GM12878 (cell line): ENCODE measurements around the gene CYB5B. TPM values are rescaled to one million over a fixed set of nuclear protein-coding genes. Genes with fewer than 3 reads are reported as not detected.

Experiments used
- ATAC-seq: fragments of 200-7000 bp; cut with Tn5 transposase; 3 replicates; pipeline ENCODE4 v1.9.1; 2020; ENCODE audit warnings: mild to moderate bottlenecking, moderate library complexity
- BruUV-seq: library from RNA; stranded (reverse); fragments of 400-500 nt; replicated peaks from 2 replicates; lab custom pipeline; 2021; lab: Mats Ljungman, UMichigan
- CTCF ChIA-PET: fragments of 300-600 bp; sonication (Branson Sonifier 250); formaldehyde crosslinking; extraction: SDS; loops from one replicate; lab custom pipeline; 2021; ENCODE audit warnings: inconsistent platforms; lab: Yijun Ruan, JAX
- POLR2A ChIA-PET: fragments of 350-600 bp; formaldehyde crosslinking; extraction: SDS; loops from one replicate; lab custom pipeline; 2021; ENCODE audit warnings: inconsistent platforms; lab: Charles Lee
- RAD21 ChIA-PET: fragments of 300-600 bp; sonication (Branson Sonifier 250); formaldehyde crosslinking; loops from one replicate; lab custom pipeline; 2023; ENCODE audit warnings: antibody characterized with exemption; ENCODE audit not compliant: unreplicated experiment; lab: Charles Lee
- SMC1A ChIA-PET: fragments of 300-600 bp; sonication (Branson Sonifier 250); formaldehyde crosslinking; loops from one replicate; lab custom pipeline; 2023; ENCODE audit not compliant: unreplicated experiment, uncharacterized antibody; lab: Charles Lee
- DNase-seq: peaks from one replicate; pipeline ENCODE4 v3.0.0-alpha.2; 2011; ENCODE audit warnings: low read depth, low spot score
- FAIRE-seq: peaks from 3 replicates; lab custom pipeline; 2011; peaks lifted over from hg19 to GRCh38; lab: Jason Lieb, UNC
- H2AFZ ChIP-seq: 2 replicates; pipeline ENCODE4 v1.6.0; 2011; ENCODE audit warnings: low read depth, low read length, control low read depth; ENCODE audit not compliant: control insufficient read depth
- H3K27ac ChIP-seq: 2 replicates; pipeline ENCODE4 v1.5.1; 2011; ENCODE audit warnings: control low read depth; ENCODE audit not compliant: control insufficient read depth, insufficient read depth
- H3K27me3 ChIP-seq, 2 experiments: replicated peaks in 1 of 2; 2 replicates each; pipeline versions ENCODE4 v1.6.0 to v1.6.1; 2011; ENCODE audit warnings: low read length in 1 of 2; ENCODE audit not compliant: control insufficient read depth in 2 of 2, insufficient read depth in 2 of 2
- H3K36me3 ChIP-seq, 2 experiments: 2 replicates each; pipeline ENCODE4 v1.5.1; 2011; ENCODE audit warnings: low read length in 1 of 2; ENCODE audit not compliant: control insufficient read depth in 2 of 2, insufficient read depth in 2 of 2
- H3K4me1 ChIP-seq: 2 replicates; pipeline ENCODE4 v1.6.1; 2011; ENCODE audit warnings: mild to moderate bottlenecking, low read length, moderate library complexity, mixed read lengths; ENCODE audit not compliant: control insufficient read depth, insufficient read depth
- H3K4me2 ChIP-seq: 2 replicates; pipeline ENCODE4 v1.6.0; 2011; ENCODE audit warnings: control low read depth; ENCODE audit not compliant: control insufficient read depth, insufficient read depth
- H3K4me3 ChIP-seq: fragments of 200-600 bp; sonication (generic); 2 replicates; pipeline ENCODE4 v1.5.1; 2016
- H3K79me2 ChIP-seq: 2 replicates; pipeline ENCODE4 v1.6.0; 2011; ENCODE audit warnings: low read length; ENCODE audit not compliant: control insufficient read depth, insufficient read depth
- H3K9ac ChIP-seq: 2 replicates; pipeline ENCODE4 v1.8.0; 2011; ENCODE audit warnings: low read length, control low read depth, mixed read lengths; ENCODE audit not compliant: control insufficient read depth, insufficient read depth
- H3K9me3 ChIP-seq: replicated peaks from 3 replicates; pipeline ENCODE4 v1.5.1; 2011; ENCODE audit warnings: mild to moderate bottlenecking, low read length; ENCODE audit not compliant: control insufficient read depth, insufficient read depth
- H4K20me1 ChIP-seq: 2 replicates; pipeline ENCODE4 v1.6.0; 2011; ENCODE audit not compliant: control insufficient read depth, insufficient read depth
- CEBPB ChIP-seq, 2 experiments: fragments of 150-350 bp in 1 of 2; IDR thresholded peaks; 2 replicates each; pipeline ENCODE4 v1.6.1; 2012 to 2014; ENCODE audit warnings: low read depth in 2 of 2, low read length in 2 of 2, borderline replicate concordance in 1 of 2, inconsistent platforms in 1 of 2
- CHD4 ChIP-seq: fragments of 200-600 bp; sonication (generic); IDR thresholded peaks from 2 replicates; pipeline ENCODE4 v1.6.1; 2016; ENCODE audit warnings: mild to moderate bottlenecking
- FOXM1 ChIP-seq: IDR thresholded peaks from 2 replicates; pipeline ENCODE4 v1.6.1; 2012; ENCODE audit warnings: low read depth, mild to moderate bottlenecking, inconsistent platforms, low read length, moderate library complexity
- HCFC1 ChIP-seq: fragments of 150-350 bp; IDR thresholded peaks from 2 replicates; pipeline ENCODE4 v1.6.1; 2014; ENCODE audit warnings: low read length
- LARP7 ChIP-seq: fragments of 450-650 bp; IDR thresholded peaks from 2 replicates; pipeline ENCODE4 v1.6.1; 2017; ENCODE audit warnings: mild to moderate bottlenecking
- MEF2A ChIP-seq: IDR thresholded peaks from 2 replicates; pipeline ENCODE4 v1.6.1; 2011; ENCODE audit warnings: low read depth, mild to moderate bottlenecking, low read length, moderate library complexity; ENCODE audit not compliant: insufficient read depth
- SREBF1 ChIP-seq: IDR thresholded peaks from 2 replicates; pipeline ENCODE4 v1.6.1; 2012; ENCODE audit warnings: mild to moderate bottlenecking, low read length
- SRF ChIP-seq, 2 experiments: IDR thresholded peaks; 2 replicates each; pipeline ENCODE4 v1.6.1; 2011; ENCODE audit warnings: low read depth in 2 of 2, low read length in 2 of 2, mild to moderate bottlenecking in 1 of 2, moderate library complexity in 1 of 2
- TCF7 ChIP-seq: IDR thresholded peaks from 2 replicates; pipeline ENCODE4 v1.6.1; 2014; ENCODE audit warnings: antibody characterized with exemption, borderline replicate concordance
- ZBTB4 ChIP-seq: fragments of 450-650 bp; formaldehyde crosslinking; IDR thresholded peaks from 2 replicates; pipeline ENCODE4 v1.4.0; 2022; ENCODE audit warnings: mild to moderate bottlenecking, moderate library complexity
- ZSCAN29 ChIP-seq: fragments of 450-650 bp; IDR thresholded peaks from 2 replicates; pipeline ENCODE4 v1.6.1; 2017; ENCODE audit warnings: mild to moderate bottlenecking, moderate library complexity
- WGBS: methylation state at CpG from one replicate; pipeline ENCODE4 v1.1.6; 2016; ENCODE audit warnings: low lambda C conversion rate; ENCODE audit not compliant: insufficient replicate concordance, insufficient coverage; ENCODE audit errors: missing lambda C conversion rate; 5-methylcytosine and 5-hydroxymethylcytosine counted together
- in situ Hi-C: fragments of 300-500 bp; cut with MboI; formaldehyde crosslinking; loops from 9 replicates; pipeline ENCODE4 v1.14.3; 2018; ENCODE audit warnings: mixed read lengths
- intact Hi-C: fragments of 100-400 bp; cut with micrococcal nuclease; formaldehyde crosslinking; loops from one replicate; pipeline ENCODE4 v1.14.2; 2022; ENCODE audit not compliant: unreplicated experiment
- polyA plus RNA-seq, 11 experiments: library from polyadenylated mRNA; depleted of rRNA in 4 of 11; unstranded in 6 of 11; stranded (reverse) in 5 of 11; fragments of >200 nt; fragmentation: Nextera tagmentation in 4 of 11; fragmentation: Illumina TruSeq in 1 of 11; extraction: Ambion mirVana in 4 of 11; extraction: Trizol in 1 of 11; gene quantifications; 1 replicate in 1 of 11; 2 replicates in 10 of 11; pipeline versions ENCODE4 v1.2.1 to v1.2.3, GENCODE V29; 2011 to 2016; ENCODE audit warnings: inconsistent platforms in 2 of 11, missing spikeins in 2 of 11, low read depth in 1 of 11
- total RNA-seq, 4 experiments: library from RNA; depleted of rRNA in 3 of 4; stranded (reverse); fragments of >200 nt in 3 of 4; fragmentation: Illumina TruSeq in 1 of 4; extraction: Trizol in 1 of 4; gene quantifications; 2 replicates each; pipeline versions ENCODE4 v1.2.1 to v1.2.3, GENCODE V29; 2013 to 2021

The CYB5B gene
- total and polyA plus RNA-seq, 10 of the 15 experiments (the other 5 are each of a cell fraction or from before 2014, with no cell fraction given) = 145 to 305 (median 179) TPM

GRCh38 chr16:69485816-69486215 is 61.4 kb downstream of the CYB5B start (continued):
- TF ChIP-seq ZBTB4 (CRISPR knock-in tag) (no peak), ZSCAN29 (no peak), HCFC1 (no peak), MEF2A (no peak), SREBF1 (no peak)
- TF ChIP-seq, all 136 proteins: peak for 0

GRCh38 chr16:69486272-69486671 is 61.9 kb downstream of the CYB5B start:
- Histone ChIP-seq H3K9ac (no peak overlapping the region), H3K27me3 (no peaks in the 10 kb centered on the region), H3K9me3 (no peaks in the 10 kb centered on the region), H2AFZ (no peak overlapping the region), H4K20me1 (no peaks in the 10 kb centered on the region), H3K27ac (no peak overlapping the region), H3K36me3 (no peaks in the 10 kb centered on the region), H3K4me1 (no peaks in the 10 kb centered on the region), H3K79me2 (no peaks in the 10 kb centered on the region), H3K4me3 (no peak overlapping the region), H3K4me2 (no peak overlapping the region)
- TF ChIP-seq LARP7 (no peak), CEBPB (IDR thresholded peaks at IDR 0.05; ENCODE audit: borderline replicate concordance in 1 of 2, low read depth in 2 of 2, low read length in 2 of 2) (no peak), FOXM1 (no peak), CHD4 (no peak), SRF (IDR thresholded peaks at IDR 0.05; ENCODE audit: low read depth in 2 of 2, low read length in 2 of 2) (no peak), TCF7 (no peak)
- CTCF ChIA-PET = no interaction called here
- FAIRE-seq (no peak), ATAC-seq (no peak), DNase-seq (no peak)
- RAD21 ChIA-PET = no interaction called here
- in situ Hi-C loops = no loop called here
- POLR2A ChIA-PET = no interaction called here
- intact Hi-C loops = no loop called here
- 67% methylated on average over 5 of the region's 5 CpGs for WGBS
- SMC1A ChIA-PET = interaction anchor here (1.1 kb wide), 1 partner anchor 35 kb away, joined by 3 read pairs; no protein-coding TSS in a partner anchor
- no TSS peak for BruUV-seq
